HG03139 (cell line): Measurements from ENCODE around the gene HCN2.

Source experiments
- ATAC-seq: cut with Tn5 transposase; IDR thresholded peaks from one replicate; pipeline ENCODE4 v1.9.1; 2021; ENCODE audit not compliant: unreplicated experiment

HCN2 gene

GRCh38 chr19:633786-634639 is 44.3 kb downstream of the HCN2 start:
- no peak for ATAC-seq

GRCh38 chr19:634975-635652 is 45.4 kb downstream of the HCN2 start:
- ATAC-seq, result no peak

- no peak for ATAC-seq
Measured at GRCh38 chr19:638906-639252, 49.2 kb downstream of the HCN2 start.

GRCh38 chr19:639253-640160 is 49.8 kb downstream of the HCN2 start, which contains the start of gene FGF22:
Gene FGF22 (plus strand): TSS chr19:639879. CDS start chr19:639926, 47 bp downstream.
- ATAC-seq, result no peak

- no peak for ATAC-seq
Measured at GRCh38 chr19:640161-640558, 50.5 kb downstream of the HCN2 start.

- ATAC-seq, result no peak
Measured at GRCh38 chr19:640606-641189, 51.0 kb downstream of the HCN2 start.

GRCh38 chr19:641702-642101 is 52.0 kb downstream of the HCN2 start:
- no peak for ATAC-seq

GRCh38 chr19:642767-643727 is 53.4 kb downstream of the HCN2 start:
- ATAC-seq, result no peak

GRCh38 chr19:643736-644135 is 54.1 kb downstream of the HCN2 start:
- ATAC-seq, result no peak

GRCh38 chr19:644363-644762 is 54.7 kb downstream of the HCN2 start:
- no peak for ATAC-seq

- no peak for ATAC-seq
Measured at GRCh38 chr19:644789-645188, 55.1 kb downstream of the HCN2 start.

GRCh38 chr19:645912-646778 is 56.5 kb downstream of the HCN2 start:
- no peak for ATAC-seq

GRCh38 chr19:646779-647565 is 57.3 kb downstream of the HCN2 start:
- ATAC-seq, result no peak

GRCh38 chr19:647566-648284 is 58.0 kb downstream of the HCN2 start:
- no peak for ATAC-seq

- no peak for ATAC-seq
Measured at GRCh38 chr19:648305-648704, 58.6 kb downstream of the HCN2 start.

GRCh38 chr19:648904-649801 is 59.5 kb downstream of the HCN2 start:
- ATAC-seq, result no peak
